HFFc6 (cell line): Measurements from ENCODE around the gene CFAP299. TPM values are rescaled to one million over a fixed set of nuclear protein-coding genes. Genes with fewer than 3 reads are reported as not detected.

ENCODE experiments used
- DNase-seq: peaks from one replicate; pipeline ENCODE4 v3.0.0-alpha.2; 2018
- H3K27ac Mint-ChIP-seq: 2 replicates; pipeline ENCODE4 v1.8.0; 2020; ENCODE audit warnings: mild to moderate bottlenecking, mixed read lengths
- H3K27me3 Mint-ChIP-seq: 2 replicates; pipeline ENCODE4 v1.8.0; 2021; ENCODE audit warnings: mild to moderate bottlenecking, moderate library complexity, mixed read lengths; ENCODE audit not compliant: insufficient read depth
- H3K36me3 Mint-ChIP-seq: 2 replicates; pipeline ENCODE4 v1.8.0; 2021; ENCODE audit warnings: low read depth, mixed read lengths
- H3K4me1 Mint-ChIP-seq: 2 replicates; pipeline ENCODE4 v1.8.0; 2020; ENCODE audit warnings: low read depth, mixed read lengths
- H3K4me3 Mint-ChIP-seq: 2 replicates; pipeline ENCODE4 v1.8.0; 2020; ENCODE audit warnings: mild to moderate bottlenecking, moderate library complexity, mixed read lengths
- H3K9me3 Mint-ChIP-seq: 2 replicates; pipeline ENCODE4 v1.8.0; 2020; ENCODE audit warnings: mild to moderate bottlenecking, mixed read lengths
- total RNA-seq, 6 experiments: library from RNA; stranded (reverse); fragmentation: NEBNext Ultra II Directional; extraction: Animal tissue kit (Norgen Biotek cat#: 25700); gene quantifications; 2 replicates in 1 of 6; 3 replicates in 5 of 6; pipeline ENCODE4 v1.2.3, GENCODE V29; 2021
- TF ChIP-seq, protein P1 (sequence below): fragments of 200-600 bp; sonication (generic); IDR thresholded peaks from 2 replicates; pipeline ENCODE4 v1.5.0; 2021; ENCODE audit warnings: antibody characterized with exemption, mild to moderate bottlenecking

The CFAP299 gene
- total RNA-seq, 6 experiments from 2014 or later = 4.8 to 9.0 (median 8.7) TPM

GRCh38 chr4:80540349-80540748 is 204.8 kb downstream of the CFAP299 start:
- H3K36me3 Mint-ChIP-seq = no peaks in the 10 kb centered on the region; the same call in none of the 2 replicates
- no peak for DNase-seq
- no peaks in the 10 kb centered on the region for H3K9me3 Mint-ChIP-seq
- H3K27ac Mint-ChIP-seq = no peak overlapping the region
- H3K4me3 Mint-ChIP-seq = no peak overlapping the region
- TF ChIP-seq, protein P1, sequence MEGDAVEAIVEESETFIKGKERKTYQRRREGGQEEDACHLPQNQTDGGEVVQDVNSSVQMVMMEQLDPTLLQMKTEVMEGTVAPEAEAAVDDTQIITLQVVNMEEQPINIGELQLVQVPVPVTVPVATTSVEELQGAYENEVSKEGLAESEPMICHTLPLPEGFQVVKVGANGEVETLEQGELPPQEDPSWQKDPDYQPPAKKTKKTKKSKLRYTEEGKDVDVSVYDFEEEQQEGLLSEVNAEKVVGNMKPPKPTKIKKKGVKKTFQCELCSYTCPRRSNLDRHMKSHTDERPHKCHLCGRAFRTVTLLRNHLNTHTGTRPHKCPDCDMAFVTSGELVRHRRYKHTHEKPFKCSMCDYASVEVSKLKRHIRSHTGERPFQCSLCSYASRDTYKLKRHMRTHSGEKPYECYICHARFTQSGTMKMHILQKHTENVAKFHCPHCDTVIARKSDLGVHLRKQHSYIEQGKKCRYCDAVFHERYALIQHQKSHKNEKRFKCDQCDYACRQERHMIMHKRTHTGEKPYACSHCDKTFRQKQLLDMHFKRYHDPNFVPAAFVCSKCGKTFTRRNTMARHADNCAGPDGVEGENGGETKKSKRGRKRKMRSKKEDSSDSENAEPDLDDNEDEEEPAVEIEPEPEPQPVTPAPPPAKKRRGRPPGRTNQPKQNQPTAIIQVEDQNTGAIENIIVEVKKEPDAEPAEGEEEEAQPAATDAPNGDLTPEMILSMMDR = no peak
- H3K27me3 Mint-ChIP-seq = peaks cover 2% of the 10 kb centered on the region; the same call in 1 of the 2 replicates
- peaks cover 60% of the 10 kb centered on the region for H3K4me1 Mint-ChIP-seq

DNA sequence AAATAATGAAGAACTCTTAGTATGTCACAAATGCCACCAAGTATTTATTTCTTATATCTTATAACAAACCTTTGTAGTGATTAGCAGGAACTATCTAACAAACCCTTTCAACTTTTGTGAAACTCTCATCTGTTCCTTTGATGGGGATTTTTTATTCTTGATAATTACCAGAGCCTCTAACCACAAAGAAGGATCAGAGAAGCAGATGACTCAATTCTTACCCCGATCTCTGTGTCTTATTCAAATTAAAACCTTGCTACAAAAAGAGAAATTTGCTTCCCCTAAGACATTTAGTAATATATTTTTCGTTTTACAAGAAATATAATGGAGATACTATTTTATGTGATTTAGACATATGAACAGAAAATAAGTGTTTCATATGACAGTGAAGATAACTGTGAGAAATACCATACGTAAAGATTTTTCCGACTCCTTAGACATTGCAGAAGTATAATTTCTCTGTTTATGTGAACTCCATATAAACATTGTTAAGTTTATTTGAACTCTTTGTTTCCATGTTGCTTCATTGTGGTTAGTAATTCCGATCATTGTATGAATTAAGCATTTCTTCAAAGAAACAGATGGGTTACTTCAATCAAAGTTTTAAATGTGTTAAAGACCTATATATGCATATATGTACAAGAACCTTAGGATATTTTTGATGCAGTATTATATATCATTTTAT is 205.4 kb downstream of the CFAP299 start:
- no peaks in the 10 kb centered on the region; the same call in none of the 2 replicates for H3K36me3 Mint-ChIP-seq
- peak; percentile 16 for DNase-seq
- H3K9me3 Mint-ChIP-seq = no peaks in the 10 kb centered on the region
- TF ChIP-seq, protein P1 = no peak
- H3K4me3 Mint-ChIP-seq = no peak overlapping the region
- no peak overlapping the region for H3K27ac Mint-ChIP-seq
- peaks cover 54% of the 10 kb centered on the region for H3K4me1 Mint-ChIP-seq
- peaks cover 2% of the 10 kb centered on the region; the same call in 1 of the 2 replicates for H3K27me3 Mint-ChIP-seq

DNA sequence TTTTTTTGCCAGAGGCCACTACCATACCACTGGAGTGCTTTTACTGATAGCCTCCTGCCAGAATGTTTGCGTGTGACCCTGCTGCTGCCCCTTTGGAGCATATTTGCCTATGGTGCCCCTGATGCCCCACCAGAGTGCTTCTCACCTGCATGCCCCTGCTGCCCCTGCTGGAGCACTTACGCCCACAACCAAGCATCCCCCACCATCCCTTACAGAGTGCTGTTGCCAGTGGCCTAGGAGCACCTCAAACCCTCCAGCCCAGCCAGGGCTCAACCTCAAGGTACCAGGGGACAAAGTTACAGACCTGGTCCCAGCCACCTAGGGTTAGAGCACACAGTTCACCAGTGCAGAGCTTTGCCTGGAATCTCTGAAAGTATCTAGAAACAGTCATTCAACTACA is 207.2 kb downstream of the CFAP299 start:
- Mint-ChIP-seq H3K9me3 (no peaks in the 10 kb centered on the region), H3K36me3 (peaks cover 4% of the 10 kb centered on the region; the same call in 1 of the 2 replicates), H3K4me3 (no peak overlapping the region), H3K27ac (no peak overlapping the region), H3K4me1 (peaks cover 36% of the 10 kb centered on the region), H3K27me3 (peaks cover 2% of the 10 kb centered on the region; the same call in 1 of the 2 replicates)
- TF ChIP-seq, protein P1 = no peak
- DNase-seq = no peak

GRCh38 chr4:80560337-80560736 is 224.8 kb downstream of the CFAP299 start:
- no peak for DNase-seq
- H3K27ac Mint-ChIP-seq = no peak overlapping the region
- TF ChIP-seq, protein P1 = no peak
- no peaks in the 10 kb centered on the region for H3K9me3 Mint-ChIP-seq
- no peak overlapping the region for H3K4me3 Mint-ChIP-seq
- no peaks in the 10 kb centered on the region; the same call in 1 of the 2 replicates for H3K27me3 Mint-ChIP-seq
- H3K4me1 Mint-ChIP-seq = peaks cover 9% of the 10 kb centered on the region
- H3K36me3 Mint-ChIP-seq = peaks cover 9% of the 10 kb centered on the region; the same call in 1 of the 2 replicates

DNA sequence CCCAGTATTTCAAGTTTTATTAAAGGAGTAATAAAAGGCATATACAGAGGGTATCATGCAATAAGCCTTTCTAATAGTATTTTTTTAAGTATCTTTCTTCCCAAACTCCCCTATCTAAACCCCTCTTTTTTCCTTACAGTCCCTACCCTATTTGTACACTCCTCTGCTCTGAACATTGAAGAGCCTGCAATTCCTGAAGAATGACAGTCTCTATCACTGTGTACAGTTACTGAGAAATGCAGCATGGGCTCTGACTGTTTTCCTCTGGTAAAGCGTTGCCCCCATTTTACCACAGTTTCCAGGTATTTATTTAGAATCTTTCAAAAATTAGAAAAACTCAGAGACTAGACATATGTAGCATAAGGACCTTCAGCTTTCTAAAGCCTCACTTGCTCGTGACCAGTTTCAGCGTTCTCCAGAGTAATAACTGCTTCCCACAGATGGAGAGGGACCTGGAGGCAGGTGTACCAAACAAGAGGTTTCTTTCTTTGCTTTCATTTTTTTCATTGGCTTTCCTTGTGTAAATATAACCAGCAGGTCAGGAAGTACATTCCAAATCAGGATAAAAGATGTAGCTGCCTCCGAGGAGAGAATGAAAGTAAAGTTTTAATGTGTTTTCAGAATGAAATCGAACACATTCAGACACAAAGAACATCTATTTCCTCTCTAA is 230.8 kb downstream of the CFAP299 start:
- Mint-ChIP-seq H3K4me1 (peaks cover 15% of the 10 kb centered on the region; the same call in 1 of the 2 replicates), H3K27ac (peak overlapping the region; percentile 44; the same call in 1 of the 2 replicates), H3K27me3 (no peaks in the 10 kb centered on the region; the same call in none of the 2 replicates), H3K36me3 (peaks cover 8% of the 10 kb centered on the region; the same call in 1 of the 2 replicates), H3K9me3 (no peaks in the 10 kb centered on the region), H3K4me3 (peak overlapping the region; percentile 80)
- no peak for DNase-seq
- TF ChIP-seq, protein P1 = no peak
